NCI-H82 treated with DMSO at 0.1 percent for 48 hours (cell line): ENCODE results near the gene CCDC85B.
A peak's percentile ranks its signal among the peaks of the same experiment; 100 is the strongest.
"Not testable (repeated sequence)": the region's sequence is repeated elsewhere in the genome, so short reads cannot be mapped to it uniquely, and the experiment has no call there.

Experiments
- DNase-seq: peaks from one replicate; lab custom pipeline; 2025; ENCODE audit not compliant: unreplicated experiment; lab: John Stamatoyannopoulos, UW

CCDC85B gene

DNA sequence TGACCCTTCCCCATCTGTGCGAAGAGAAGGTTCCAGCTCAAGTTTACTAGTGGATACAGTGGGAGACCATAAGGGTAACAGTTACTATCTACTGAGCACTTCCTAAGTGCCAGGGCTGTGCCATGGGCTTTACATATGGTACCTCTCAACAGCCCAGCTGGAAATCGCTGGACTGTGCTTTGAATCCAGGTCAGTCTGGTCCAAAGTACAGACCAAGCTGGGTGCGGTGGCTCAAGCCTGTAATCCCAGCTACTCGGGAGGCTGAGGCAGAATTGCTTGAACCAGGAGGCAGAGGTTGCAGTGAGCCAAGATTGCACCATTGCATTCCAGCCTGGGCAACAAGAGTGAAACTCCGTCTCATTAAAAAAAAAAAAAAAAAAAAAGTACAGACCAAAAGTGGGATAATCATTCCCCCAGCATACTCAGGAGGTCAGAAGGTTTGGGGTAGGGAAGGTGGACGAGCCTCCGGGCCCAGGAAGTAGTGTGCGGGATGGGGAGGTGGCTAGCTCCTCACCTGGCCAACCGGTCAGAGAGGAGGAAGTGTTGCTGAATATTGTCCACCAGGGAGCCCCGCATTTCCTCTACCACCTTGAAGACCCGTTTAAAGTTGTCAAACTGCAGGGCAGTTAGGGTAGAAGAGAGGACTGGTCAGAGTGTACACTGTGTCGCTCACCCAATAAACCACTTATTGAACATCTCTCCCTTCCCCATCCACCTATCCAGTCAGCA is 4.5 kb upstream of the CCDC85B start:
- no peak for DNase-seq

DNA sequence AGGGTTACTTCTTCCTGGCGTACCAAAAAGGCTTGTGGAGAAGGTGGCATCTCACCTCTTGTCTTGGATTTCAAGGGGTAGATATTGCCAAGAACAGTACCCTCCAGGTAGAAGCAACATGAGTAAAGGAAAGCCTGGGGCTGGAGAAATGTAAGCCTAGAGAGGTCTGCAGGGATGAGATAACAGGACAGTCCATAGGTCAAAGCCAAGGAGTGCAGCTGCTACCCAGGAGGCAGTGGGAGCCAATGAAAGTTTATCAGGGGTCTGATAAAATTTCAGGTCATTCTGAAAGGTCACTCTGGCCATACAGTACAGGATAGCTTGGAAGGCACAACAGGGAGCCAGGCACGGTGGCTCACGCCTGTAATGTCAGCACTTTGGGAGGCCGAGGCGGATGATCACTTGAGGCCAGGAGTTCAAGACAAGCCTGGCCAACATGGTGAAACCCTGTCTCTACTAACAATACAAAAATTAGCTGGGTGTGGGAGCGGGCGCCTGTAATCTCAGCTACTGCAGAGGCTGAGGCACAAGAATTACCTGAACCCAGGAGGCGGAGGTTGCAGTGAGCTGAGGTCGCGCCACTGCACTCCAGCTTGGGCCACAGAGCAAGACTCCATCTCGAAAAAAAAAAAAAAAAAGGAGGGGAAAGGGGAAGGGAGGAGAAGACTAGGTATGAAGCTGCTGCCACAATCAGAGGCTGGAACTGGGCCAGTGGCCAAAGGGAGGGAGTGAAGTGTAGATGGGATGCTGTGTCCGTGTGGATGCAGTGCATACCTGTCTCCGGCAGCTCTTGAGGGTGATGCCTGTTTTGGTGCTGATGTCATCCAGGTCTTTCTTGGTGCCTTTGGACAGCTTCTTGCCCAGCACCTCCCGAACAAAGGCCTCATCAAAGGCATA is 3.4 kb upstream of the CCDC85B start:
- no peak for DNase-seq

DNA sequence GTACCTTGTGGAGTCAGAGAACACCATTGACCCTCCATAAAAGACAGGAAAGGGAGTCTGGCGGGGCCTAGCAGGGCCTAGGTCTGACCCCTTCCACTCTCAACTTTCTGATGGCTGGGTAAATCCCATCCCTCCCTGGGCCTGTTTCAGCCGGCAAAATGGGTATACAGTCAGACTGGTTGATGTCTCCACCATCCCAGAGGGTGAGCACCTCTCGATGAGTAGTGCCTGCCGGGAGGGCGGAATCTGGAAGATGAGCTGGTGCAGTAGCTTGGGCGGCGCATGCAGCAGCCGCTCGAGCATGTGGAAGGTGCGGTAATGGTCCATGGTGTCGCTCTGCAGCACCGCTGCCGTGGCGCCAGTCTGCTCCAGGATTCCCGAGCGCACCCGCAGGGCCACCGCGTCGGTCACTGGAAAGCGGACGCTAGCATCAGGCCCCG is 2.7 kb upstream of the CCDC85B start:
- no peak for DNase-seq

DNA sequence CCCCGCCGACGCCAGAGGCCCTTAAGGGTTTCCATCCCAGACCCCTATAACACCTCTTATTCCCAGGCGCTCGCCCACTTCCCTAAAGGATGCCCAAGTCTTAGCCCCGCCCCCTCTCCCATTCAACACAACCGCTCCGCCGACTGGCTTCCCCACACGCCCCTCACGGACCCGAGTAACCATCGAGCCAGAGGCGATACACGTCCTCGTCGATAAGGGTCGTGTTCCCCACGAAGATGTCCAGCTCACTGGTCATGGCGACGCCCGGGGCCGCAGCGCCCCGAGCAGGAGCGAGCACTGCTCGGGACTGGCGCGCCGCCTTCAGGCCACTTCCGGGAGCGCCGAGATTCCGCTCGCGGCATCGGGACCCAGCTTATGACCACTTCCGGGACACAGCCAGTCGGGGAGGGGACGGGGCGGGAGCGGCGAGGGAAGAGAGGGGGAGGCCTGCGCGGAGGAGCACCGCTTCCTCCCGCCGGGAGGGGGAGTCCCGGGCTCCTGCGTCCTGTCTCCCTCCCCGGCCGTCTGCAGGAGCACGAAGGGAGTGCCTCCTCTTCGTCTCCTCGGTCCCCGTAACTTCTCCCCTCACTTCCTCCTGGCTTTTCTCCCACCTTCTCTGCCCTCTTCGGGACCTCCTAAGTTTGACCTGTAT is 2.2 kb upstream of the CCDC85B start, which contains the start of gene FIBP:
Gene FIBP, minus strand, starts transcription at position 309 of the 652 bp plus-strand sequence. Its CDS starts 53 bp downstream, at position 256.
- peak; percentile 76 for DNase-seq

DNA sequence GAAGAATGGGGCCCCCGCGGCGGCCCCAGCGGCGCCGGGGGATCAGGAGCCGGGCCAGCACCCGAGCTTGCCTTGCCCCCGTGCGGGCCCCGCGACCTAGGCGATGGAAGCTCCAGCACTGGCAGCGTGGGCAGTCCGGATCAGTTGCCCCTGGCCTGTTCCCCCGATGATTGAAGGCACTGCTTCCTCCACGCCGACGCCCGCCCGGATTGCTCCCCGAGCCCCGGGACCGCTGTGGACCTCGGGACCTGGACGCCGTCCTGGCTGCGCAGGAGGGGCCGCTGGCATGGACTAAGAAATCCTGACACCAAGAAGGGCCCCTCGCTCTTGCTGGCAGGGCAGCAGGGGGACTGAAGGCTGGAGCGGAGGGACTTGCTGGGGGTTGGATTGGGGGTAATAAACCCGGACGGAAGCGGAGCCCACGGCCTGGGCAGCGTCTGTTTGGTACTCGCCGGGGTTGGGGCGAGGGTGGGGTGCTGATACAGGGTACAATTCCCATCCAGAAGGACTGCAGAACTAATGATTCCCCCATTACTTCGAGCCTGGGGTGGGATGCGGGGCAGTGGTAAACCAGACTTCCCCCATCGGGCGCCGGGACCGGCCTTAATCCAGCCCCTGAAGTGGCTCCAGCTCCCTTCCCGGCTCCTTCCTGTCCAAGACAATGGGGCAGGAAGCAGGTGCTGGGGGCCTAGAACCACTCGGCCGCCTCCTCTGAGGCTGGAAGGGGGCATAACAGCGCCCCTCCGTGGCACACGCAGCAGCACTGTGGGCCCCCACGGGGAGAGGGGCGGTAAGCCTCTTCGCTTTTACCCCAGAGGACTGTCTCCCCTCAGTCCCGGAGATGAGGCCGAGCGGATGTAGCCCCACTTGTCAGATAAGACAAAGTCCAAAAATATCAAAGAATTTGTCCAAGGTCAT is 1.0 kb downstream of the CCDC85B start:
- DNase-seq: no peak

DNA sequence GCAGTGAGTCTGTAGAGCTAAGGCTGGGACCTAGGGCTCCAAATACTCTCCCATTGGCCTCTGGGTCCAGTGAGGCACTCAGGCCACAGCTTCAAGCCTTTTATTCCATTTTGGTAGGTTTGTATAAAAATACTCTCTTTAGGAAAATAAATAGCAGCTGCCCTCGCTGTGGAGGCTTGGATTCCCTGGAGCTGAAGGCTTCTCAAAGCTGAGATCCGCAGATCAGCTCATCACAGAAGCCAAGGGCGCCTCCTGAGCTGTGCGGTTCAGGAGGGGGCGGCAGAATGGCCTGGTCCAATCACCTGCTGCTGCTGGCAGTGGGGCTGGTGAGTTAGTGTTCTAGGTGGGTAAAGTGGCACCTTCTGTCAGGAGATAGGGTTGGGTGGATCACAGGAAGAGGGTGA is 1.7 kb downstream of the CCDC85B start:
- DNase-seq: not testable (repeated sequence)

DNA sequence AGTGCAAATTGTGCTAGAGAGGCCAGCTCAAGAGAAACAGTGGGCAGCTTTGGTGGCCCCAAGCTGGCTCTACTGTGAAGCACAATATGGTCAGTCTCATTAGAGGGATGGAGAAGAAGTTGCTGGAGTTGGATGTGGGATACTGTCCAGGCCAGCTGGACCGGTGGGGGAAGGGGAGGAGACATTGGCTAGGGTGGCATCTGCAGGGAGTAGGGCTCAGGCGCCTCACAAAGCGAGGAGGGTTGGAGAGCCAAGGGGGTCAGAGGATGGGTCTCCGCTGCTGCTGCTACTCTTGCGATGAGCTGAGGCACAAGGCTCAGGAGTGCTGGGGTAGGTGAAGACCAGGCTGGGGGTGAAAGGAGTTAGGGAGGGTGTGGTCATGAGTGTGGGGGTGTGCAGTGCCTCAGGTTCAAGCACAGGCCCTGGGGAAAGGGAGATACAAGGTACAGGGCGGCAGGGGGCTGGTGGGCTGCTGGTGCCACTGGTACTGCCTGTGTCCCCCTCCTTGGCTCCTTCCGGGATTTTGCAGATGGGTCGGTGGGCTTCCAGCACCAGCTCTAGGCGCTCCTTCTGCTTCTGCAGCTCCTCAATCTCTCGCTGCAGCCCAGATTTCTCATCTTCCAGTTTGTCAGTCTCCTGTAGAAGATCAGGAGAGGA is 2.3 kb downstream of the CCDC85B start:
- DNase-seq: no peak

DNA sequence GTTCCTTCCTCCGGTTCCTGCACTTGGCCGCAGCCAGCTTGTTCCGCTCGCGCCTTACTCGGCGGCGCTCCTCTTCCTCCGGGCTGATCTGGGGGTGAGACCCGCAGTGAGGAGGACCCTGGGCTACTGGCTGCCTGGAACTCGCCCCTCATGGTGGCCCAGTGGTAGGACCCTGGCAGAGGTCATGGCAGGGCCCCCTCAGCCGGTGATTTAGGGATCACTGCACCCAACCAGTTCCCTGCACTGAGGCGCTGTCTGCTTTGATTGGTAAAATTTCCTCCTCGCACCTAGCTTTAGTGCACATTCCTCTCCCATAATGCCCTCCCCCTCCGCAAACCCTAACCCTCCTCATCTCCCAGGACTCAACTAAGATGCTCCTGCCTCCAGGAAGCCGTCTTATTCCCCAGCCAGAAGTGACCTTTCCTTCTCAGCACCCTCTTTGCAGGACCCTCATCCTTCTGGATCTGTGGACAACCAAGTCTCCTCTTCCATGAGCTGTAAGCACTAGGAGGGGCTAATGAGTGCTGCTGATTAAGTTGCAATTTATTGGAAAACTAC is 3.6 kb downstream of the CCDC85B start:
- no peak for DNase-seq

DNA sequence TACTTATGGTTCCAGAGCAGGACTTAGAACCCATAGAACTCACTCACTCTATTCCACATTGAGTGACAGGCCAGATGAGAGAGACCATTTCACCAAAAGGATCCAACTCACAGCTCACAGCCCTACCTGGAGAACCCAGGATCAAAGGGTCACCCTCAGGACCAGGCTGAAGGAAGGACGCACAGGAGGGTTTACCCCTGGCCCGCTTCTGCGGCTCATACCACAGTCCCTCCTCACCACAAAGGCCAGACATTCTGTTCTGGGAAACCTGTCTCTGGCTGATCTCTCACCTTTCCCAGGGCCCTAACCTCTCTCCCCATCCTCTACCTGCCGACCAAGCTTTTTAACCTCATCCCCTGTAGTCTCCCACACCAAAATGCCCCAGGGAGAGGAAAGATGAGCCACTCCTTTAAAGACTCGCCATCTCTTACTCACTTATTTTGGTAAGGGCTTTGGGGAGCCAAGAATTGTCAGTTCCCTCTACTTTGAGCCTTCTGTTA is 5.1 kb downstream of the CCDC85B start:
- no peak for DNase-seq

DNA sequence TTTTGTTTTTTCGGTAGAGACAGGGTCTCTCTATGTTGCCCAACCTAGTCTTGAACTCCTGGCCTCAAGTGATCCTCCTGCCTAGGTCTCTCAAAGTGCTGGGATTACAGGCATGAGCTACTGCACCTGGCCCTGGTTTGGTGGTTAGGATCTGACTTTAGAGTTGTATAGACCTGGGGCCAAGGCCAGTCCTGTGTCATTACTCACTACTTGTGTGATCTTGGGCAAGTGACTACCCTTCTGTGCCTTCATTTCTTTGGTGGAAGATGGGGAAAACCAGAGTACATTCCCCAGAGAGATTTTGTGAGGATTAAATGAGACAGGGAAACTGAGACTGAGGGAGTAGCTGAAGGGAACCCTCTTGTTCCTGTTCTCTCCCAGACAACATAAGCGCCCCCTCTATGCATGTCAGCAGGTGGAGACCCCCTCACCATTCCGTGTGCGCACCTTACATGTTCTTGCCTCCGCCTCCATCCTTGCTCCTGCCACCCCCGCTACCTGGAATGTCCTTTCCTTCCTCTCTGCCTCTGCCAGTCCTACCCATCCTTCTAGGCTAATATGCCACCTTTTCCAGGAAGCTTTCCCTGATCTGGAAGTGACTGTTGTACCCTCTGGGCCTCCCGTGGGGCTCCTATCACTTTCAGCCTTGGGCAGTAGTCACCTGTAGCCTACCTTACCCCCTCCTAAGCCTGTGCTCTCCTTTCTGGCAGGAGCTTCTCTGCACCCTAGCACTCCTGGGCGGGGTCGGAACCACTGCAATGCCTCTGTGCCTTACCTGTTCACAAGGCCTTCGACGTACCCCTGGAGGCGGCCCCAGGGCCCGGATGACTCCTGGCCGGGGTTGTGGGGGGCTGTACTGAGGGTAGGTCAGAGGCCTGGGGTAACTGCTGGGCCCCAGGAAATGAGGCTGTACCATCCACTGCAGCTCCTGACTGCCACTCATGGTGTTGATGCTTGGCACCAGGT is 5.8 kb downstream of the CCDC85B start:
- no peak for DNase-seq

DNA sequence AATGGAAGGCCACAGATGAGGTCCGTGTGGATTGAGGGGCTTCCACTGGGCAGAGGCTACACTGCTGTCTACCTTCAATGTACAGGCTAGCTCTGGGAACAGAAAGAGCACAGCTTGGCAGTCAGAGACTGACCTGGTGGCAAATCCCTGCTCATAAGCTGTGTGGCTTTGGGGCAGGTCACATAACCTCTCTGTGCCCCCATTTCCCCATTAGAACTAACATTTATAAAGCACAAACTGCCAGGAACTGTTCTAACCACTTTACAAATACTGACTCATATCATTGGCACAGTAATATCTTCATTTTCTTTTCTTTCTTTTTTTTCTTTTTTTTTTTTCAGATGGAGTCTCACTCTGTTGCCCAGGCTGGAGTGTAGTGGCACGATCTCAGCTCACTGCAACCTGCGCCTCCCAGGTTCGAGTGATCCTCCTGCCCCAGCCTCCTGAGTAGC is 6.6 kb downstream of the CCDC85B start:
- DNase-seq: no peak

DNA sequence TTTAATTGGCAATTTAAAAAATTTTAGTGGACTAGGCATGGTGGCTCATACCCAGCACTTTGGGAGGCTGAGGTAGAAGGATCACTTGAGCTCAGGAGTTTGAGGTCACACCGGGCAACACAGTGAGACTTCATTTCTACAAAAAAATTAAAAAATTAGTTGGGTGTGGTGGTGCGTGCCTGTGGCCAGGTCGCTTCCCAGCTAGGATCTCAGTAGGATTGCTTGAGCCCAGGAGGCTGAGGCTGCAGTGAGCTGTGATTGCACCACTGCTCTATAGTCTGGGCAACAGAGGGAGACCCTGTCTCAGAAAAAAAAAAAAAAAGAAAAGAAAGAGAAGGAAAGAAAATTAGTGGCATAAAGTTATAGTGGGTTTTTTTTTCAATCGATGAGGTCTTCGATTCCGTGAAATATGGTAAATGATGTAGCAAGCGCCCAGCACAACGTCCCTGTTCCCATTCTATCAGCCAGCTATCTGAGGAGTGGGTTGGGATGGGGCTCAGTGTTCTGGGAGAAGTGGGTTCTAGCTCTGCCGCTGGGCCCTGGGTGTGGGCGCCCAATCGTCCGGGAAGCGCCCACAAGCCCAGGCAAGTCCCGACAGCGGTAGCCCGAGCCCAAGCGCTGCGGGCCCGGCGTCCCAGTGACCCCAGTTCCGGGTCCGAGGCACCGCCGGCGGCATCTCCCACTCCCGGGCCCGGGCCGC is 8.3 kb downstream of the CCDC85B start:
- no peak for DNase-seq

DNA sequence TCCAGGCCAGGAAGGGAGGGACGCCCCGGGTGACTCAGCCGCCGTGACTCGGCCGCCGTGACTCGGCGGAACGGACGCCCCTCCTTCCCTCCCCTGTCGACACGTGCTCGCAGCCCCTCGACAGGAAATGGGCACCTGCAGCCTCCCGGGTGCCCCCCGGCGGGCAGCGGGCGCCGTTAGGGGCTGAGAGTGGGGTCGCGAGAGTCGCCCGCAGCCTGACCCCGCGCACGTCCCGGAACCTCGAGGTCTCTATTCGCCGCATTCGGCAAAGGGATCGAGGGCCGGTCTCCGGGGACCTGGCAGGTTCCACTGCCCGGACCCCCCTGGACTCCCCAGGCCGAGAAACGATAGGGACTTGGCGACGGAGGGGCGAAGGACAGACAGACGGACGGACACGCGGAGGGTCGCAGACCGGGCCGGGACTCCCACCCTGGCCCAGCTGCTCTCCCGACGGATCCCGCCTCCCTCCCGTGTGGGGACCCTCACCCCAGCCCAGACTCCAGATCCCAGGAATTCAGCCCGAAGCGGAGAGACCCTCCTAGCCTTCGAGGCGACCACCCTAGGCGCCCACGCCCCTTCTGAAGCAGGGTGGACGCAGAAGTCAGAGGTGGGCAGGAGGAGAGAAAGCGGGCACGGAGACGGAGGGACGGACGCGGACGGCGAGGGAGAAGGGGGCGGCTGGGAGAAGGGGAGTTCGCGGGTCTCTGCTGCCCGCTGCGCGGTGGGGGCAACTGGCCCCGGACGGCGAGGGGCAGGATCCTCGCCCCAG is 9.1 kb downstream of the CCDC85B start:
- DNase-seq: no peak

DNA sequence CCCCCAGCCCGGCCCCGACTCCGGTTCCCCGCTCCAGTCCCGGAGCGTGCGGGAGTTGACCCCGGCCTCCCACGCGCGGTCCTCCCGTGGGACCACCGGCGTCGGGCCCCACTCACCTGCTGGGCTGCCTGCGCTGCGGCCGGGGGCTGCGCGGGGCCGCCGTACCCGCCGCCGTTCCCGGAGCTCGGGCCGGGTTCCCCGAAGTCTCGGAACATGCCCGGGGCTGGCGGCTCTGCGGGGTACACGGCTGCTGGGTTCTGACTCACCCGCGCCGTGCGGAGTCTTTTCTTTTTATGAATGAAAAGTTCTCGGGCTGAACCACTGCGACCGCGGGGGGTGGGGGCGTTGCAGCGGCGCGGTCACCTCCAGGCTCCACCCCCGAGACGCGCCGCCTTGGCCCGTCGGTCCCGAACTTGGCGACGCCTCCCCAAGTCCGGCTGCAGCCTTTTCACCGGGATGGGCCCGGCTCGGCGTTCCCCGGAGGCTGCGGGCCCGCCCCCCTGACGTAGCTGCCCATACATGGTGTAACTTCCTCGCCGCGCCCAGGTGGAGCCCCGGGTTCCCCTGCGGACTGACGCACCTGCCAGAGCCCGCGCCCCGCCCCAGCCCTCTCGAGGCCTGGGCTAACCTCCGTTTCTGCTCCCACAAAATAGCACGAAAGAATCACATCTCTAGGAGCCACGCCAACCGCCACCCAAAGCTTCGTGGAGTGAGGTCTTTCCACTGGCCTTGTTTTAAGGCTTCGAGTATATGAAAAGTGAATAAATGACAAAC is 9.8 kb downstream of the CCDC85B start, which contains the start of gene FOSL1:
Gene FOSL1, minus strand, starts transcription at position 264 of the 774 bp plus-strand sequence. Its CDS starts 49 bp downstream, at position 215.
- DNase-seq: no peak

DNA sequence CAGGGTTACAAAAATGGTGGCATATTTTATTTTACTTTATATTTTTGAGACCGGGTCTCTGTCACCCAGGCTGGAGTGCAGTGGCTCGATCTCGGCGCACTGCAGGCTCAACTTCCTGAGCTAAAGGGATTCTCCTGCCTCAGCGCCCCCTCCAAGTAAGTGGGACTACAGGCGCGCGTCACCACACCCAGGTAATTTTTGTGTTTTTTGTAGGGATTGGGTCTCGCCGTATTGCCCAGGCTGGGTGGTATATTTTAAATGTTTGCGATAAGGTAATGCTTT is 10.4 kb downstream of the CCDC85B start:
- DNase-seq: no peak

DNA sequence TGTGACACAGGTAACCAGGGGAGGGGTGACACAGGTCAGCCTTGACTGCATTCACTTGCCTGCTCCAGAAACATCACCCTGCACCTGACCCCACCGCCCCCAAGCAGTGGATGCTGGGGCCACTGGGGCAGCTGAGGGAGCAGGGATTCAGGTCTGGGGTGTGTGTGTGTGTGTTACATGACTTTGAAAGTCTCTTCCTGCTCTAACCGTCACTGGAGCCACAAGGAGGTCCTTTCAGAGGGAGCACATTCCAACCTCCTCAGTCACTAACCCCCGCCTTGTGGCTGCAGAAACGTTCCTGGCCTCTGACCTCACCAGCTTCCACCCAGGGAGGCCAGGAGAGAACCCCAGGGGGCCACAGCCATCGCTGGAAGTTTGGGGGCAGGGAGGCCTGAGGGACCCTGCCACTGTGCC is 12.6 kb downstream of the CCDC85B start:
- no peak for DNase-seq
